Thyroid gland (tissue), 4 donors: ENCODE results near the gene NPHS2. TPM values are rescaled to one million over a fixed set of nuclear protein-coding genes. Genes with fewer than 3 reads are reported as not detected.
A peak's percentile ranks its signal among the peaks of the same experiment; 100 is the strongest.

Source experiments
- DNase-seq, 2 donors: peaks; one replicate each; pipeline ENCODE4 v3.0.0-alpha.2; 2019
- H3K27ac ChIP-seq, 3 donors: fragments of 200-600 bp; sonication (generic); 1 replicate in 2 of 3; 2 replicates in 1 of 3; pipeline ENCODE4 v1.5.1; 2016 to 2019; ENCODE audit warnings: mild to moderate bottlenecking in 1 of 3, moderate library complexity in 1 of 3
- H3K27me3 ChIP-seq: fragments of 200-600 bp; sonication (generic); one replicate; pipeline ENCODE4 v1.5.1; 2019
- H3K36me3 ChIP-seq, 2 donors: fragments of 200-600 bp; sonication (generic); one replicate each; pipeline ENCODE4 v1.5.1; 2016 to 2019
- H3K4me1 ChIP-seq, 2 donors: fragments of 200-600 bp; sonication (generic); one replicate each; pipeline ENCODE4 v1.5.1; 2017 to 2019
- H3K4me3 ChIP-seq, 3 donors: fragments of 200-600 bp; sonication (generic); replicated peaks in 1 of 3; 1 replicate in 2 of 3; 2 replicates in 1 of 3; pipeline ENCODE4 v1.5.1; 2016; ENCODE audit warnings: mild to moderate bottlenecking in 1 of 3
- H3K9me3 ChIP-seq: fragments of 200-600 bp; sonication (generic); one replicate; pipeline ENCODE4 v1.5.1; 2017
- CTCF ChIP-seq, 6 experiments: fragments of 200-600 bp in 3 of 6; fragments of 450-650 bp in 3 of 6; sonication (generic) in 3 of 6; IDR thresholded peaks; one replicate each; pipeline ENCODE4 v1.5.1; 2016 to 2019; ENCODE audit warnings: antibody characterized with exemption in 6 of 6, mild to moderate bottlenecking in 2 of 6, inconsistent platforms in 1 of 6, moderate library complexity in 1 of 6
- POLR2A ChIP-seq, 2 donors: fragments of 450-650 bp; IDR thresholded peaks; one replicate each; pipeline ENCODE4 v1.6.1; 2017; ENCODE audit warnings: antibody characterized with exemption in 2 of 2, mild to moderate bottlenecking in 2 of 2, moderate library complexity in 1 of 2
- WGBS, 2 donors: methylation state at CpG; one replicate each; pipeline ENCODE4 v1.1.5; 2017; 5-methylcytosine and 5-hydroxymethylcytosine counted together
- intact Hi-C: fragments of 100-400 bp; cut with DNase I; formaldehyde crosslinking; loops from one replicate; pipeline ENCODE4 v1.15.1; 2023
- total RNA-seq, 4 donors: library from RNA; depleted of rRNA; stranded (reverse); fragments of >200 nt; gene quantifications; one replicate each; pipeline ENCODE4 v1.2.3, GENCODE V29; 2016

Gene NPHS2
- total RNA-seq, 4 donors from 2014 or later: not detected

GRCh38 chr1:179591592-179592580 lies 16.1 kb upstream of the NPHS2 start, which contains the start of gene TDRD5:
Gene TDRD5 (plus strand): TSS chr1:179591832. CDS start chr1:179592616, 784 bp downstream.
- no peak for TF ChIP-seq CTCF (IDR thresholded peaks at IDR 0.05)
- no peak for TF ChIP-seq POLR2A (IDR thresholded peaks at IDR 0.05)
- peaks cover 4 to 9% of the 10 kb centered on the region in 2 donors for H3K4me1 ChIP-seq
- no peak within 1 kb of the TSS for H3K4me3 ChIP-seq
- intact Hi-C loops: no loop called here
- no peaks in the 10 kb centered on the region for H3K9me3 ChIP-seq
- WGBS, 2 donors: 36 to 47% methylated on average over 22 to 31 of the region's 75 CpGs
- no peaks in the 10 kb centered on the region for H3K36me3 ChIP-seq
- DNase-seq: peak; percentile 82 to 84
- H3K27me3 ChIP-seq: no peaks in the 10 kb centered on the region
- no peak within 1 kb of the TSS for H3K27ac ChIP-seq

GRCh38 chr1:179591253-179591591 lies 15.5 kb upstream of the NPHS2 start:
- Histone ChIP-seq H3K27me3 (no peaks in the 10 kb centered on the region), H3K9me3 (no peaks in the 10 kb centered on the region), H3K27ac (no peak overlapping the region), H3K4me1 (peaks cover 4 to 9% of the 10 kb centered on the region in 2 donors), H3K4me3 (no peak overlapping the region), H3K36me3 (no peaks in the 10 kb centered on the region)
- WGBS, 2 donors: 31 to 35% methylated on average over 6 to 7 of the region's 7 CpGs
- TF ChIP-seq CTCF (IDR thresholded peaks at IDR 0.05): no peak
- TF ChIP-seq POLR2A (IDR thresholded peaks at IDR 0.05): no peak
- intact Hi-C loops: no loop called here
- no peak for DNase-seq

- peaks cover 4 to 9% of the 10 kb centered on the region in 2 donors for H3K4me1 ChIP-seq
- no peaks in the 10 kb centered on the region for H3K27me3 ChIP-seq
- WGBS, 2 donors: 91 to 92% methylated on average over 11 of the region's 11 CpGs
- DNase-seq: no peak
- no peak overlapping the region for H3K4me3 ChIP-seq
- no peaks in the 10 kb centered on the region for H3K9me3 ChIP-seq
- H3K27ac ChIP-seq: no peak overlapping the region
- TF ChIP-seq CTCF (IDR thresholded peaks at IDR 0.05) (no peak), POLR2A (IDR thresholded peaks at IDR 0.05) (no peak)
- intact Hi-C loops: no loop called here
- H3K36me3 ChIP-seq: no peaks in the 10 kb centered on the region
Observed at GRCh38 chr1:179590671-179591070, 14.9 kb upstream of the NPHS2 start.

- Histone ChIP-seq H3K27me3 (no peaks in the 10 kb centered on the region), H3K4me1 (peaks cover 4 to 9% of the 10 kb centered on the region in 2 donors), H3K36me3 (no peaks in the 10 kb centered on the region), H3K9me3 (no peaks in the 10 kb centered on the region), H3K4me3 (no peak overlapping the region), H3K27ac (no peak overlapping the region)
- no peak for DNase-seq
- intact Hi-C loops: no loop called here
- WGBS, 2 donors: 81 to 93% methylated on average over 4 of the region's 4 CpGs
- TF ChIP-seq POLR2A (IDR thresholded peaks at IDR 0.05) (no peak), CTCF (IDR thresholded peaks at IDR 0.05) (no peak)
Observed at GRCh38 chr1:179589509-179589908, 13.8 kb upstream of the NPHS2 start.

GRCh38 chr1:179588425-179589024 lies 12.8 kb upstream of the NPHS2 start:
- intact Hi-C loops: no loop called here
- Histone ChIP-seq H3K36me3 (no peaks in the 10 kb centered on the region), H3K27ac (no peak overlapping the region), H3K9me3 (no peaks in the 10 kb centered on the region), H3K4me3 (no peak overlapping the region), H3K27me3 (no peaks in the 10 kb centered on the region), H3K4me1 (peaks cover 4 to 9% of the 10 kb centered on the region in 2 donors)
- DNase-seq: no peak
- WGBS, 2 donors: 86 to 97% methylated on average over 16 to 18 of the region's 18 CpGs
- no peak for TF ChIP-seq POLR2A (IDR thresholded peaks at IDR 0.05)
- TF ChIP-seq CTCF (IDR thresholded peaks at IDR 0.05): no peak
